NCI-H2227 (cell line): Measurements from ENCODE around the gene CLEC2B.

Experiments used
- DNase-seq: peaks from one replicate; lab custom pipeline; 2025; ENCODE audit not compliant: unreplicated experiment; lab: John Stamatoyannopoulos, UW

The CLEC2B gene

GRCh38 chr12:9809866-9810265, 59.3 kb downstream of the CLEC2B start:
- DNase-seq, result no peak

GRCh38 chr12:9809338-9809737, 59.8 kb downstream of the CLEC2B start:
- no peak for DNase-seq

DNA sequence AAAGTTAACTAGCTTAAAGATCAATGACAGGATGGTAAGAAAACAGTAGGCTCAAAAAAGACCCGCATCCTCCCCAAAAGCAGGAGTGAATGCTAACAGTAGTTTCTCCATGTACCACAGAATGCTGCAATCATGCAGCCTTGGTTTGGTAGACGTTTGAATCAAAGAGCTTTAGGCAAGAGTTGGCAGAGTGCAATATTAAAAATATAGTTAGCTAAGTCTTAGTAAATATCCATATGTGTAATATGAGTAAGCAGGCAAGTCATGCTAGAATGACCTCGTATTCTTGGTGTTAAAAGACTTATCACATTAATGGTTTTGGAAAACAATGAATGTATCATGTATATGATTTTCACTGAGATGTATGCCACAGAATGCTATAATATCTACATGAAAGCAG, 60.6 kb downstream of the CLEC2B start:
- DNase-seq, result no peak

DNA sequence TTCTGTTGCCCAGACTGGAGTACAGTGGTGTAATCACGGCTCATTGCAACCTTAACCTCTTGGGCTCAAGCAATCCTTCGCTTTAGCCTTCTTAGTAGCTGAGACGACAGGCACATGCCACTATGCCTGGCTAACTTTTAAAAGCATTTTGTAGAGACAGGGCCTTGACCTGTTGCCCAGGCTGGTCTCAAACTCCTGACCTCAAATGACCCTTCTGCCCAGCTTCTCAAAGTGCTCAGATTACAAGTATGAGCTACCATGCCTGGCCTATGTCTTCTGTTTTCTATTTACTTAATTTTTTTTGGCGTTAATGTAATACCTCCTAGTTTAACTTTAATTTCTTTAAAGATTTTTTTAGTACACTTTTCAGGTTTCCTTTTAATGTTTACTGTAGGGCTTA, 62.4 kb downstream of the CLEC2B start:
- no peak for DNase-seq

DNA sequence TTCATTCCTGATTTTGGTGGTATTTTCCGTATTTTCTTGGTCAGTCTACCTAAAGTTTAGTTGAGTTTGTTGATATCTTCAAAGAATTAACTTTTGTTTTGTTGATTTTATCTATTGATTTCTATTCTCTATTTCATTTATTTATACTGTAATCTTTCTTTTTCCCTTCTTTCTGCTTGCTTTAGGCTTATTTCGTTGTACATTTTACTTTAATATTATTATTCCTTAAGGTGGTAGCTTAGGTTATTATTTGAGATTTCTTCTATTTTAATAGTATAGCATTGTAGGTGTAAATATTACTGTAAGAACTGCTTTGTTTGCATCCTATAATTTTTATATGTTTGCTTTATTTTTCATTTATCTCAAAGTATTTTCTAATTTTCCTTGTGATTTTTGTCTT, 63.3 kb downstream of the CLEC2B start:
- no peak for DNase-seq
